Smooth muscle cell (in vitro differentiated cells): ENCODE measurements around the gene ATP13A1. TPM values are rescaled to one million over a fixed set of nuclear protein-coding genes. Genes with fewer than 3 reads are reported as not detected.

Experiments used
- DNase-seq: peaks from one replicate; lab custom pipeline; 2025; ENCODE audit not compliant: unreplicated experiment; lab: John Stamatoyannopoulos, UW
- H2AFZ ChIP-seq: fragments of 200-600 bp; sonication (generic); 2 replicates; pipeline ENCODE4 v1.6.0; 2016; ENCODE audit warnings: antibody characterized with exemption, low read depth, mild to moderate bottlenecking
- H3F3A ChIP-seq: fragments of 200-600 bp; sonication (generic); 2 replicates; pipeline ENCODE4 v1.6.0; 2017; ENCODE audit warnings: antibody characterized with exemption, low read depth
- H3K27ac ChIP-seq: fragments of 200-600 bp; sonication (generic); 2 replicates; pipeline ENCODE4 v1.5.1; 2016; ENCODE audit warnings: low read depth, mild to moderate bottlenecking
- H3K27me3 ChIP-seq: fragments of 200-600 bp; sonication (generic); 2 replicates; pipeline ENCODE4 v1.6.1; 2016; ENCODE audit warnings: low read depth, mild to moderate bottlenecking
- H3K36me3 ChIP-seq: fragments of 200-600 bp; sonication (generic); 2 replicates; pipeline ENCODE4 v1.5.1; 2016; ENCODE audit warnings: low read depth
- H3K4me1 ChIP-seq: fragments of 200-600 bp; sonication (generic); 2 replicates; pipeline ENCODE4 v1.5.1; 2016; ENCODE audit warnings: low read depth
- H3K4me2 ChIP-seq: fragments of 200-600 bp; sonication (generic); 2 replicates; pipeline ENCODE4 v1.6.0; 2016; ENCODE audit warnings: mild to moderate bottlenecking
- H3K4me3 ChIP-seq: fragments of 200-600 bp; sonication (generic); 2 replicates; pipeline ENCODE4 v1.5.1; 2016; ENCODE audit warnings: mild to moderate bottlenecking
- H3K79me2 ChIP-seq: fragments of 200-600 bp; sonication (generic); 2 replicates; pipeline ENCODE4 v1.6.0; 2016; ENCODE audit warnings: low read depth, mild to moderate bottlenecking
- H3K9ac ChIP-seq: fragments of 200-600 bp; sonication (generic); 2 replicates; pipeline ENCODE4 v1.6.0; 2016; ENCODE audit warnings: low read depth
- H3K9me3 ChIP-seq: fragments of 200-600 bp; sonication (generic); replicated peaks from 2 replicates; pipeline ENCODE4 v1.5.1; 2016; ENCODE audit warnings: low read depth
- H4K20me1 ChIP-seq: fragments of 200-600 bp; sonication (generic); 2 replicates; pipeline ENCODE4 v1.6.0; 2016; ENCODE audit warnings: low read depth
- WGBS: methylation state at CpG from one replicate; pipeline ENCODE4 v1.1.7; 2016; ENCODE audit warnings: low lambda C conversion rate; 5-methylcytosine and 5-hydroxymethylcytosine counted together
- polyA plus RNA-seq: library from polyadenylated mRNA; unstranded; fragments of >200 nt; fragmentation: Nextera tagmentation; extraction: Ambion mirVana; gene quantifications from 2 replicates; pipeline ENCODE4 v1.2.1, GENCODE V29; 2016
- total RNA-seq: library from RNA; depleted of rRNA; stranded (reverse); fragments of >200 nt; gene quantifications from 2 replicates; pipeline ENCODE4 v1.2.3, GENCODE V29; 2014
- TF ChIP-seq, protein P1 (sequence below): fragments of 200-600 bp; sonication (generic); IDR thresholded peaks from 2 replicates; pipeline ENCODE4 v1.5.1; 2017; ENCODE audit warnings: borderline replicate concordance, mild to moderate bottlenecking, antibody characterized with exemption; ENCODE audit not compliant: insufficient read depth, poor library complexity, severe bottlenecking

ATP13A1 gene
- total and polyA plus RNA-seq, 2 experiments from 2014 or later = 48.1 to 51.4 TPM

DNA sequence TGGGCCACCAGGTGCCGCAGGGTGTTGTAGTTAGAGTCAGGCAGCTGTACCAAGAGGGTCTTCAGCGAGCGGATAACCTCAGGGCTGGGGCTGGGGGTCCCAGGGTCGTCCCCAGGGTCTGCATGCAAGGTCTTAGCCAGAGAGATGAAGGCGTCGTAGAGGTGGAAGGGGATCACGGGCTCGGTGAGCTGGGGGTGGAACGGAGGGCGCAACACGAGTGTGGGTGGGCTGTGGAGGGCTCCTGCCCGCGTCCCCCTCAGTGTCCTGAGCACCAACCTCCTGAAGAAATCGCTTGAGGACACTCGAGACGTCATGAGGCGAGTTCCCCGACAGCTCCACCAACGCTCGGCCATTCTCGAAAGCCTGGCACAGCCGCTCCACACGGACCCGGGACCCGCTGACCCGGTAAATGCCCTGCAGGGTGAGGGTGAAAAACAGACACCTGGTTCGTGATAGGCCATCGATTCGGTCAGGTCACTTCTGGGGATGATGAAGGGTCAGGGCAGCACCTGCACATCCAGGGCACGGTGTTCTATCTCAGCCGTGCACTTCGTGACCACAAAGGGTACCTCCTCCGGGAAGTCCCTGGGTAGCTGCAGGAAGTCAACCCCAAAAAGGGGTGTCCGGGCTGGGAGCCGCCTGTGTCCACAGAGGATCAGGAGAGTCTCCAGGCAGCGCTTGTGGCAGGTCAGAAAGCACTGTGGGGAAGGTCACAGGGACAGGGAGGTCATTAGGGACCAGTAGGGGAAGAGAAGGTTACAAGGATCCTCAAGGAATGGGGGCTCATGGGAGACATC lies 28.8 kb downstream of the ATP13A1 start:
- Histone ChIP-seq H3K9me3 (no peaks in the 10 kb centered on the region), H3K27me3 (no peaks in the 10 kb centered on the region), H3K27ac (no peak overlapping the region), H3K79me2 (no peaks in the 10 kb centered on the region), H3K4me1 (no peaks in the 10 kb centered on the region), H4K20me1 (no peaks in the 10 kb centered on the region), H3K4me3 (no peak overlapping the region), H2AFZ (no peak overlapping the region), H3K36me3 (no peaks in the 10 kb centered on the region), H3K9ac (no peak overlapping the region), H3K4me2 (no peak overlapping the region), H3F3A (no peaks in the 10 kb centered on the region)
- WGBS = 99% methylated on average over 31 of the region's 36 CpGs
- DNase-seq = no peak
- TF ChIP-seq, protein P1, sequence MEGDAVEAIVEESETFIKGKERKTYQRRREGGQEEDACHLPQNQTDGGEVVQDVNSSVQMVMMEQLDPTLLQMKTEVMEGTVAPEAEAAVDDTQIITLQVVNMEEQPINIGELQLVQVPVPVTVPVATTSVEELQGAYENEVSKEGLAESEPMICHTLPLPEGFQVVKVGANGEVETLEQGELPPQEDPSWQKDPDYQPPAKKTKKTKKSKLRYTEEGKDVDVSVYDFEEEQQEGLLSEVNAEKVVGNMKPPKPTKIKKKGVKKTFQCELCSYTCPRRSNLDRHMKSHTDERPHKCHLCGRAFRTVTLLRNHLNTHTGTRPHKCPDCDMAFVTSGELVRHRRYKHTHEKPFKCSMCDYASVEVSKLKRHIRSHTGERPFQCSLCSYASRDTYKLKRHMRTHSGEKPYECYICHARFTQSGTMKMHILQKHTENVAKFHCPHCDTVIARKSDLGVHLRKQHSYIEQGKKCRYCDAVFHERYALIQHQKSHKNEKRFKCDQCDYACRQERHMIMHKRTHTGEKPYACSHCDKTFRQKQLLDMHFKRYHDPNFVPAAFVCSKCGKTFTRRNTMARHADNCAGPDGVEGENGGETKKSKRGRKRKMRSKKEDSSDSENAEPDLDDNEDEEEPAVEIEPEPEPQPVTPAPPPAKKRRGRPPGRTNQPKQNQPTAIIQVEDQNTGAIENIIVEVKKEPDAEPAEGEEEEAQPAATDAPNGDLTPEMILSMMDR = no peak

DNA sequence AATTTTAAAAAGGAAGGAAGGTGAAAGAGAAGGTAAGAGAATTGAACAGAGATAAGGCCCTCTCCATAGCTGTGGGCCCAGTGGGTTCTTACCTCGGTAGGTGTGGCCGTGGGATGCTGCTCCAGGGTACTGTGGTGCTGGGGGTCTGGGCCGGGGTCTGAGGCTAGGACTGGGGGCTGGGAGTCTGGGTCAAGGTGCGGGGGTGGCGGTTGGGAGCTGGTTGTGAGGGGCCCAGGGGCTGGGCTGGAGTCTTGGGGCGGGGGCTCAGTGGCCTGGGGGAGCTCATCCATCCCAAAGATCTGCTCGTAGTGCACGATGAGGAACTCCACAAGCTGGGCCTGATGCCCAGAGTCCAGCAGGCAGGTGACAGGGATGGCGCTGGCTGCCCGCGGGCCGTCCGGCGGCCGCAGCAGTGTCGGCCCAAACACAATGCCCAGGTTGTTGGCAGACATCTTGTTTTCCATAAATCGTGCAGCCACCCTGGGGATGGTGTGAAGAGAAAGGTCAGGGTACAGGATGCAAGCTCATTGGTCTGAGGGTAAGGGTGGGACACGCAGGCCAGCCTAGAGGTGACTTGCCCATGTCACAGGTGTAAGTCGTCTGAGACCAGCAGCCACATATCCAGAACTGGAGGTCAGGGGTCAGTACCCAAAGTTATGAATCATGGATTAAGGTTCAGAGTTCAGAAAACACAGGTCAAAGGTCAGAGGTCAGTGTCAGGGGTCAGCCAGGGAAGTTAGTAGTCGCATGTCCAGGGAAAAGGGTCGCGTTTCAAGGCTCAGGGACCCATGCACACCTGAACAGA lies 29.6 kb downstream of the ATP13A1 start:
- TF ChIP-seq, protein P1 = no peak
- WGBS = 95% methylated on average over 17 of the region's 22 CpGs
- no peak overlapping the region for H2AFZ ChIP-seq
- H3K79me2 ChIP-seq = no peaks in the 10 kb centered on the region
- H3F3A ChIP-seq = no peaks in the 10 kb centered on the region
- no peak overlapping the region for H3K27ac ChIP-seq
- H3K4me1 ChIP-seq = no peaks in the 10 kb centered on the region
- H3K4me3 ChIP-seq = no peak overlapping the region
- no peak for DNase-seq
- no peaks in the 10 kb centered on the region for H3K36me3 ChIP-seq
- H3K27me3 ChIP-seq = no peaks in the 10 kb centered on the region
- no peak overlapping the region for H3K9ac ChIP-seq
- H3K9me3 ChIP-seq = no peaks in the 10 kb centered on the region
- H3K4me2 ChIP-seq = no peak overlapping the region
- no peaks in the 10 kb centered on the region for H4K20me1 ChIP-seq

DNA sequence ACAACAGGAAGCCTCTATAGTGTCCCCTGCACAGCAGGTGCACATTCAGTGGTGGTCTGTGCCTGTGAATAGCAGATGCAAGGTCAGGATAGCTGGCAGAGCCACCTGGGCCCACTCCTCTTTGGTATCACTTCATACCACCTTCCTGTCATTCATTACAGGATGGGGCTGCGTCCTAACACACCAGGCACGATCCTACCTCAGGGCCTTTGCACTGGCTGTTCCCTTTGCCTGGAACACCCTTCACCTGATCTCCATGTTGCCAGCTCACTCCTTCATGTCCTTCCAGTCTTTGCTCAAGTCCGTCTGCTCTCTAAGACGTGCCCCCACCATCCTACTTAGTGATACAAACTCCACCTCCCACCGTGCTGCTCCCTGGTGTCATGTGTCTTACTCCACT lies 30.8 kb downstream of the ATP13A1 start:
- TF ChIP-seq, protein P1 = no peak
- Histone ChIP-seq H3K27me3 (no peaks in the 10 kb centered on the region), H3K9ac (no peak overlapping the region), H2AFZ (no peak overlapping the region), H3K4me2 (no peak overlapping the region), H3K79me2 (no peaks in the 10 kb centered on the region), H3K27ac (no peak overlapping the region), H4K20me1 (no peaks in the 10 kb centered on the region), H3F3A (no peaks in the 10 kb centered on the region), H3K9me3 (no peaks in the 10 kb centered on the region), H3K36me3 (no peaks in the 10 kb centered on the region), H3K4me1 (no peaks in the 10 kb centered on the region), H3K4me3 (no peak overlapping the region)
- 96% methylated on average over 5 of the region's 5 CpGs for WGBS
- no peak for DNase-seq
